ENCODE results near the gene GALNT13.

GALNT13 gene

GRCh38 chr2:153971855-153972254 lies 100.1 kb downstream of the GALNT13 start:
- no peak for DNase-seq (ENCODE audit: low read depth)
- TF ChIP-seq CTCF (IDR thresholded peaks at IDR 0.05; ENCODE audit: insufficient read depth, low read depth, low read length, missing control alignments), result no peak
- H3K4me3 ChIP-seq (ENCODE audit: low read depth, low read length), result no peak overlapping the region

GRCh38 chr2:153972412-153972811 lies 100.7 kb downstream of the GALNT13 start:
- no peak for TF ChIP-seq CTCF (IDR thresholded peaks at IDR 0.05; ENCODE audit: insufficient read depth, low read depth, low read length, missing control alignments)
- no peak overlapping the region for H3K4me3 ChIP-seq (ENCODE audit: low read depth, low read length)
- DNase-seq (ENCODE audit: low read depth), result no peak

GRCh38 chr2:153986488-153987229 lies 114.9 kb downstream of the GALNT13 start:
- no peak overlapping the region for H3K4me3 ChIP-seq (ENCODE audit: low read depth, low read length)
- DNase-seq (ENCODE audit: low read depth), result no peak
- TF ChIP-seq CTCF (IDR thresholded peaks at IDR 0.05; ENCODE audit: insufficient read depth, low read depth, low read length, missing control alignments), result no peak

GRCh38 chr2:153990771-153991170 lies 119.0 kb downstream of the GALNT13 start:
- TF ChIP-seq CTCF (IDR thresholded peaks at IDR 0.05; ENCODE audit: insufficient read depth, low read depth, low read length, missing control alignments), result no peak
- DNase-seq (ENCODE audit: low read depth), result no peak

GRCh38 chr2:154013514-154013913 lies 141.8 kb downstream of the GALNT13 start:
- no peak overlapping the region for H3K4me3 ChIP-seq (ENCODE audit: low read depth, low read length)
- no peak for DNase-seq (ENCODE audit: low read depth)
- TF ChIP-seq CTCF (IDR thresholded peaks at IDR 0.05; ENCODE audit: insufficient read depth, low read depth, low read length, missing control alignments), result no peak

More at GRCh38 chr2:153990771-153991170, 119.0 kb downstream of the GALNT13 start:
- no peak overlapping the region for H3K4me3 ChIP-seq (ENCODE audit: low read depth, low read length)

GRCh38 chr2:154015233-154015632 lies 143.5 kb downstream of the GALNT13 start:
- no peak overlapping the region for H3K4me3 ChIP-seq (ENCODE audit: low read depth, low read length)
- TF ChIP-seq CTCF (IDR thresholded peaks at IDR 0.05; ENCODE audit: insufficient read depth, low read depth, low read length, missing control alignments), result no peak
- DNase-seq (ENCODE audit: low read depth), result no peak

GRCh38 chr2:154029504-154029903 lies 157.8 kb downstream of the GALNT13 start:
- TF ChIP-seq CTCF (IDR thresholded peaks at IDR 0.05; ENCODE audit: insufficient read depth, low read depth, low read length, missing control alignments), result no peak
- H3K4me3 ChIP-seq (ENCODE audit: low read depth, low read length), result no peak overlapping the region
- DNase-seq (ENCODE audit: low read depth), result no peak

Measured in GM12865 (cell line).